Hepatocyte (in vitro differentiated cells): Measurements from ENCODE around the gene SEC23B.

Source experiments
- CTCF ChIP-seq: fragments of 200-600 bp; sonication (generic); IDR thresholded peaks from 2 replicates; pipeline ENCODE4 v1.5.1; 2016; ENCODE audit warnings: antibody characterized with exemption, mild to moderate bottlenecking; ENCODE audit not compliant: poor library complexity
- EZH2 ChIP-seq: fragments of 200-600 bp; sonication (generic); IDR thresholded peaks from 2 replicates; pipeline ENCODE4 v1.6.1; 2016; ENCODE audit warnings: antibody characterized with exemption, mild to moderate bottlenecking, borderline replicate concordance
- EZH2phosphoT487 ChIP-seq: fragments of 200-600 bp; sonication (generic); IDR thresholded peaks from one replicate; pipeline ENCODE4 v1.6.1; 2018; ENCODE audit warnings: antibody characterized with exemption, mild to moderate bottlenecking, low read depth, moderate library complexity; ENCODE audit not compliant: unreplicated experiment, severe bottlenecking

- TF ChIP-seq CTCF: no peak
- no peak for TF ChIP-seq EZH2
- no peak for TF ChIP-seq EZH2phosphoT487
These were observed 6.4 kb downstream of the SEC23B start for GRCh38 chr20:18514127-18514526.
